HG03571 (cell line): ENCODE data around the gene SART3.
"Not testable (repeated sequence)": the region's sequence is repeated elsewhere in the genome, so short reads cannot be mapped to it uniquely, and the experiment has no call there.

Source experiments
- ATAC-seq: cut with Tn5 transposase; IDR thresholded peaks from one replicate; pipeline ENCODE4 v1.9.1; 2021; ENCODE audit not compliant: unreplicated experiment

Gene SART3

GRCh38 chr12:108564724-108565123 is 3.8 kb upstream of the SART3 start:
- no peak for ATAC-seq

- no peak for ATAC-seq
Observed at GRCh38 chr12:108563804-108564151, 2.8 kb upstream of the SART3 start.

GRCh38 chr12:108563136-108563803 is 2.3 kb upstream of the SART3 start:
- ATAC-seq: peak; percentile 24

GRCh38 chr12:108562348-108563135 is 1.6 kb upstream of the SART3 start, which contains the start of gene ISCU:
TSS of gene ISCU (plus strand) at chr12:108562596. CDS start at chr12:108562623, 27 bp downstream.
- ATAC-seq: peak; percentile 47

- no peak for ATAC-seq
Observed at GRCh38 chr12:108561852-108562347, 927 bp upstream of the SART3 start.

- no peak for ATAC-seq
Observed at GRCh38 chr12:108560321-108560721, 652 bp downstream of the SART3 start.

GRCh38 chr12:108559748-108560147 is 1.2 kb downstream of the SART3 start:
- ATAC-seq: no peak

- ATAC-seq: no peak
Observed at GRCh38 chr12:108559007-108559655, 1.8 kb downstream of the SART3 start.

GRCh38 chr12:108555383-108555782 is 5.6 kb downstream of the SART3 start:
- ATAC-seq: not testable (repeated sequence)

- no peak for ATAC-seq
Observed at GRCh38 chr12:108553799-108554198, 7.2 kb downstream of the SART3 start.

- no peak for ATAC-seq
Observed at GRCh38 chr12:108551535-108551934, 9.4 kb downstream of the SART3 start.

GRCh38 chr12:108548954-108549521 is 11.9 kb downstream of the SART3 start:
- ATAC-seq: no peak

- ATAC-seq: no peak
Observed at GRCh38 chr12:108547686-108548085, 13.3 kb downstream of the SART3 start.

- no peak for ATAC-seq
Observed at GRCh38 chr12:108543652-108544051, 17.3 kb downstream of the SART3 start.

GRCh38 chr12:108542320-108542719 is 18.7 kb downstream of the SART3 start:
- ATAC-seq: no peak

- ATAC-seq: no peak
Observed at GRCh38 chr12:108538616-108539195, 22.3 kb downstream of the SART3 start.

- ATAC-seq: no peak
Observed at GRCh38 chr12:108538146-108538545, 22.8 kb downstream of the SART3 start.

GRCh38 chr12:108531929-108532848 is 28.8 kb downstream of the SART3 start:
- no peak for ATAC-seq

GRCh38 chr12:108530161-108530560 is 30.8 kb downstream of the SART3 start:
- no peak for ATAC-seq

GRCh38 chr12:108527166-108527496 is 33.8 kb downstream of the SART3 start:
- no peak for ATAC-seq
